Adrenal gland (tissue), 12 donors: Measurements from ENCODE around the gene ANO4. TPM values are rescaled to one million over a fixed set of nuclear protein-coding genes. Genes with fewer than 3 reads are reported as not detected.

Experiments used
- DNase-seq, 7 donors: peaks; one replicate each; pipeline ENCODE4 v3.0.0-alpha.2; 2019 to 2020
- H3K27ac ChIP-seq, 5 donors: fragments of 200-600 bp; sonication (generic) in 4 of 5; 1 replicate in 3 of 5; 2 replicates in 2 of 5; pipeline versions ENCODE4 v1.5.1 to v1.8.0; 2016 to 2020; ENCODE audit warnings: mild to moderate bottlenecking in 1 of 5
- H3K27me3 ChIP-seq: fragments of 200-600 bp; 2 replicates; pipeline ENCODE4 v1.8.0; 2021
- H3K36me3 ChIP-seq, 2 donors: fragments of 200-600 bp; replicated peaks in 1 of 2; 1 replicate in 1 of 2; 2 replicates in 1 of 2; pipeline versions ENCODE4 v1.5.1 to v1.8.0; 2018 to 2022
- H3K4me1 ChIP-seq, 2 donors: fragments of 200-600 bp; replicated peaks in 1 of 2; 1 replicate in 1 of 2; 2 replicates in 1 of 2; pipeline versions ENCODE4 v1.5.1 to v1.8.0; 2018 to 2021
- H3K4me3 ChIP-seq, 4 donors: fragments of 200-600 bp; sonication (generic) in 3 of 4; one replicate each; pipeline ENCODE4 v1.5.1; 2016 to 2018
- H3K9me3 ChIP-seq, 3 donors: fragments of 200-600 bp; sonication (generic) in 1 of 3; replicated peaks in 1 of 3; 1 replicate in 2 of 3; 2 replicates in 1 of 3; pipeline versions ENCODE4 v1.5.1 to v1.8.0; 2016 to 2021
- POLR2A ChIP-seq, 2 donors: fragments of 450-650 bp; IDR thresholded peaks; one replicate each; pipeline ENCODE4 v1.6.1; 2017; ENCODE audit warnings: antibody characterized with exemption in 2 of 2, mild to moderate bottlenecking in 2 of 2, moderate library complexity in 1 of 2
- WGBS, 4 donors: extraction: QIAGEN DNeasy Blood & Tissue Kit in 2 of 4; methylation state at CpG; one replicate each; pipeline versions ENCODE4 v1.1.5 to v1.1.7; 2013 to 2017; 5-methylcytosine and 5-hydroxymethylcytosine counted together
- intact Hi-C, 2 donors: fragments of 100-400 bp; cut with DNase I; formaldehyde crosslinking; loops; one replicate each; pipeline versions ENCODE4 v1.14.1 to v1.15.0; 2022 to 2023
- polyA plus RNA-seq, 3 donors: library from polyadenylated mRNA; stranded (reverse); fragments of 200-250 nt in 2 of 3; fragments of 350-450 nt in 1 of 3; fragmentation: Illumina TruSeq in 1 of 3; extraction: RNeasy Lipid Tissue Mini Kit (QIAGEN cat#74804) in 1 of 3; gene quantifications; one replicate each; pipeline ENCODE4 v1.2.3, GENCODE V29; 2013 to 2014
- total RNA-seq, 9 donors: library from RNA; depleted of rRNA in 4 of 9; stranded (reverse); fragments of >200 nt in 4 of 9; fragments of 120-200 nt in 1 of 9; fragmentation: NEBNext Ultra II Directional in 1 of 9; extraction: Animal tissue kit (Norgen Biotek cat#: 25700) in 1 of 9; gene quantifications; one replicate each; pipeline versions ENCODE4 v1.1.0 to v1.2.4, GENCODE V29; 2013 to 2023
- TF ChIP-seq, protein P1 (sequence below), 6 experiments: fragments of 450-650 bp in 4 of 6; fragments of 200-600 bp in 2 of 6; sonication (generic) in 1 of 6; IDR thresholded peaks; 1 replicate in 5 of 6; 2 replicates in 1 of 6; pipeline versions ENCODE4 v1.5.1 to v1.8.0; 2016 to 2021; ENCODE audit warnings: antibody characterized with exemption in 6 of 6, mild to moderate bottlenecking in 2 of 6, moderate library complexity in 1 of 6
- donor health status: healthy with polysubstance abuse.
- donor health status: Bipolar disorder and iron deficiency.
- donor health status: DM: yes; HTN: yes; CAD: no.
- donor health status: DM: no; HTN: no; CAD: no.
- donor health status: DM: no; HTN: no; CAD: no.
- donor health status: DM: yes; HTN: yes; CAD: no.

Gene ANO4
- total and polyA plus RNA-seq, 12 donors = 5.6 to 37.4 (median 10.2) TPM

DNA sequence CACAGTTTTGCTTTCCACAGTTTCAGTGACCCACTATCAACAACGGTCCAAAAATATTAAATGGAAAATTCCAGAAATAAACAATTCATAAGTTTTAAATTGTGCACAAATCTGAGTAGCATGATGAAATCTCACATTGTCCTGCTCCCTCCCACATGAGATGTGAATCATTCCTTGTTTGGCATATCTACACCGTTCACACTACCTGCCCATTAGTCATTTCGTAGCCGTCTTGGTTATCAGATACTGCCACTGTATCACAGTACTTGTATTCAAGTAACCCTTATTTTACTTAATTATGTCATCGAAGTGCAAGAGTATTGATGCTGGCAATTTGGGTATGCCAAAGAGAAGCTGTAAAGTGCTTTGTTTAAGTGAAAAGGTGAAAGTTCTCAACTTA lies 270.1 kb downstream of the ANO4 start:
- Histone ChIP-seq H3K4me3 (no peak overlapping the region), H3K4me1 (no peaks in the 10 kb centered on the region), H3K27ac (no peak overlapping the region), H3K27me3 (no peaks in the 10 kb centered on the region), H3K9me3 (no peaks in the 10 kb centered on the region), H3K36me3 (no peaks in the 10 kb centered on the region)
- intact Hi-C loops = no loop called here
- TF ChIP-seq POLR2A (IDR thresholded peaks at IDR 0.05) = no peak
- TF ChIP-seq, protein P1, sequence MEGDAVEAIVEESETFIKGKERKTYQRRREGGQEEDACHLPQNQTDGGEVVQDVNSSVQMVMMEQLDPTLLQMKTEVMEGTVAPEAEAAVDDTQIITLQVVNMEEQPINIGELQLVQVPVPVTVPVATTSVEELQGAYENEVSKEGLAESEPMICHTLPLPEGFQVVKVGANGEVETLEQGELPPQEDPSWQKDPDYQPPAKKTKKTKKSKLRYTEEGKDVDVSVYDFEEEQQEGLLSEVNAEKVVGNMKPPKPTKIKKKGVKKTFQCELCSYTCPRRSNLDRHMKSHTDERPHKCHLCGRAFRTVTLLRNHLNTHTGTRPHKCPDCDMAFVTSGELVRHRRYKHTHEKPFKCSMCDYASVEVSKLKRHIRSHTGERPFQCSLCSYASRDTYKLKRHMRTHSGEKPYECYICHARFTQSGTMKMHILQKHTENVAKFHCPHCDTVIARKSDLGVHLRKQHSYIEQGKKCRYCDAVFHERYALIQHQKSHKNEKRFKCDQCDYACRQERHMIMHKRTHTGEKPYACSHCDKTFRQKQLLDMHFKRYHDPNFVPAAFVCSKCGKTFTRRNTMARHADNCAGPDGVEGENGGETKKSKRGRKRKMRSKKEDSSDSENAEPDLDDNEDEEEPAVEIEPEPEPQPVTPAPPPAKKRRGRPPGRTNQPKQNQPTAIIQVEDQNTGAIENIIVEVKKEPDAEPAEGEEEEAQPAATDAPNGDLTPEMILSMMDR (IDR thresholded peaks at IDR 0.05) = no peak
- 65 to 79% (median 76%) methylated on average over 5 of the region's 5 CpGs for WGBS, 4 donors
- DNase-seq = no peak

DNA sequence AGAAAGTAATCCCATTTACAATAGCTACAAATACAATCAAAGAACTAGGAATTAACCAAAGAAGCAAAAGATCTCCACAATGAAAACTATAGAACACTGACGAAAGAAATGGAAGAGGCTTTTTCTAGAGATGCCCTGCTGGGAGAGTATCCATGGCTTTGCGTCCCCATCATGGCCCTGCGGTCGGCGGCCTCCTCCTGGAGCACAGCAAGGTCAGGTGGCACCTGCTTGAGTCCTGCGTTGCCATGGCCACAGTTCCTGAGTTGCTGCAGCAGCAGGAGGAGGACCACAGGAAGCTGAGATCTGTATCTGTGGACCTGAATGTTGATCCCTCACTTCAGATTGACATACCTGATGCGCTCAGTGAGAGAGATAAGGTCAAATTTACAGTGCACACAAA lies 271.9 kb downstream of the ANO4 start:
- intact Hi-C loops = no loop called here
- Histone ChIP-seq H3K27ac (no peak overlapping the region), H3K4me3 (no peak overlapping the region), H3K27me3 (no peaks in the 10 kb centered on the region), H3K4me1 (no peaks in the 10 kb centered on the region), H3K36me3 (no peaks in the 10 kb centered on the region), H3K9me3 (no peaks in the 10 kb centered on the region)
- TF ChIP-seq, protein P1 (IDR thresholded peaks at IDR 0.05) = no peak
- TF ChIP-seq POLR2A (IDR thresholded peaks at IDR 0.05) = no peak
- DNase-seq = no peak
- WGBS, 4 donors = 88 to 95% (median 93%) methylated on average over 7 of the region's 7 CpGs

DNA sequence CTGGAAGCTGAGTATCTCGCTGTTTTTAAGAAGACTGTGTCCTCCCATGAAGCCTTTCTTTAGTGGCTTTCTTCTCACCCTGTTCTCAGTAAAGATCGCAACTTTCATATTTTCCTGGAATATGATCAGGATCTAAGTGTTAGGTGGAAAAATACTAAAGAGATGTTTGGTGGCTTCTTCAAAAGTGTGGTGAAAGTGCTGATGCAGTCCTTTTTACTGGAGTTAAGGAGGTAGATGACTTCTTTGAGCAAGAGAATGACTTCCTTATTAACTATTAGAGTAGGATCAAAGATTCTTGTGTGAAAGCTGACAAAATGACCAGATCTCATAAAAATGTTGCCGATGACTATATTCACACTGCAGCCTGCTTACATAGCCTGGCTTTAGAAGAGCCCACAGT lies 273.8 kb downstream of the ANO4 start:
- H3K36me3 ChIP-seq = no peaks in the 10 kb centered on the region
- H3K27ac ChIP-seq = no peak overlapping the region
- intact Hi-C loops = no loop called here
- TF ChIP-seq, protein P1 (IDR thresholded peaks at IDR 0.05) = no peak
- no peak for TF ChIP-seq POLR2A (IDR thresholded peaks at IDR 0.05)
- WGBS, 4 donors = 93 to 95% (median 94%) methylated on average over 3 of the region's 3 CpGs
- no peaks in the 10 kb centered on the region for H3K9me3 ChIP-seq
- H3K4me3 ChIP-seq = no peak overlapping the region
- DNase-seq = no peak
- H3K27me3 ChIP-seq = no peaks in the 10 kb centered on the region
- H3K4me1 ChIP-seq = no peaks in the 10 kb centered on the region

DNA sequence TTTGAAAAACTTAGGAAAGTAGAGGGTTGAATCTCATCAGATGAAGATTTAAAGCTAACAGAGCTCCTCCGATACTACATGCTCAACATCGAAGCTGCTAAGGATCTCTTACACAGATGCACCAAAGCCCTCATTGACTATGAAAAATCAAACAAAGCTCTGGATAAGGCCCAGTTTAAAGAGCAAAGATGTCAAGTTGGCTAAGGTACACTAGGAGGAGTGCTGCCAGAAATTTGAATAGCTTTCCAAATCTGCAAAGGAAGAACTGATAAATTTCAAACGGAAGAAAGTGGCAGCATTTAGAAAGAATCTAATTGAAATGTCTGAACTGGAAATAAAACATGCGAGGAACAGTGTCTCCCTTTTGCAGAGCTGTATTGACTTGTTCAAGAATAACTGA lies 274.3 kb downstream of the ANO4 start:
- 68 to 77% (median 72%) methylated on average over 4 of the region's 4 CpGs for WGBS, 4 donors
- TF ChIP-seq, protein P1 (IDR thresholded peaks at IDR 0.05) = no peak
- TF ChIP-seq POLR2A (IDR thresholded peaks at IDR 0.05) = no peak
- no peaks in the 10 kb centered on the region for H3K9me3 ChIP-seq
- no peak overlapping the region for H3K4me3 ChIP-seq
- no peaks in the 10 kb centered on the region for H3K27me3 ChIP-seq
- no peak overlapping the region for H3K27ac ChIP-seq
- intact Hi-C loops = no loop called here
- DNase-seq = no peak
- no peaks in the 10 kb centered on the region for H3K4me1 ChIP-seq
- H3K36me3 ChIP-seq = no peaks in the 10 kb centered on the region
